ENCODE data around the gene GLB1L2. TPM values are rescaled to one million over a fixed set of nuclear protein-coding genes. Genes with fewer than 3 reads are reported as not detected.

The GLB1L2 gene
- total RNA-seq, 3 donors from 2014 or later (not counting 1 experiment from before 2014, with no cell fraction given), result 0.57 to 3.3 (median 0.61) TPM

DNA sequence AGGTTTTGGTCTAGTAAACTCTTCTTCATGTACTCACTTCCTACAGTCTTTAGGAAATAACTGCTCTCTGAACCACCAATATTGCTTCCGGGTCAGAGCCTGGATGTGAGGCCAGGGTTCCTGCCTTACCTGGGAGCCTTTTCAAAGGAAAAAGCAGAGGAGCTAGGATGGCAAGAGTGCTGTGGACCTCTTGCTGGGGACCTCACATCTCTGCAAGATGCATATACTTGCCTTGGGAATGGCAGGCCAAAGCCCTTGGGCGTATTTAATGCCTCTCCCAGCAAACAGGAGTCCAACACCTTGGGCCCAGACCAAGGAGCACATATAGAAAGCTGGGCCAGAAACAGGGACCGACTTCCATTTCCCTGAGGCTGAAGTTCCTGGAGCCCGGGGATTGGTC is 5.3 kb downstream of the GLB1L2 start:
- Histone ChIP-seq H3K27ac (ENCODE audit: low read length) (no peak overlapping the region), H3K4me1 (ENCODE audit: control insufficient read depth, insufficient read depth, low read length) (peaks cover 8% of the 10 kb centered on the region), H3K27me3 (ENCODE audit: control insufficient read depth, insufficient read depth, low read length) (peaks cover 6% of the 10 kb centered on the region), H3K4me3 (ENCODE audit: low read length) (no peak overlapping the region), H3K9me3 (ENCODE audit: control insufficient read depth, insufficient read depth, low read length) (no peaks in the 10 kb centered on the region), H3K36me3 (ENCODE audit: control insufficient read depth, insufficient read depth, low read length) (no peaks in the 10 kb centered on the region)
- no peaks in the 10 kb centered on the region for H3K36me3 Mint-ChIP-seq
- no peak for TF ChIP-seq CTCF (IDR thresholded peaks at IDR 0.05)
- H3K9me3 Mint-ChIP-seq, result no peaks in the 10 kb centered on the region
- DNase-seq (no peak), ATAC-seq (no peak)
- H3K4me3 Mint-ChIP-seq, result no peak overlapping the region
- WGBS (ENCODE audit: insufficient coverage), result 94% methylated on average over 4 of the region's 4 CpGs
- H3K4me1 Mint-ChIP-seq, result peaks cover 0 to 14% of the 10 kb centered on the region in 2 donors
- H3K27me3 Mint-ChIP-seq (ENCODE audit: low read depth in 2 of 2), result peaks cover 21 to 43% of the 10 kb centered on the region in 2 donors
- intact Hi-C loops (cut with micrococcal nuclease), result no loop called here
- H3K27ac Mint-ChIP-seq, result no peak overlapping the region

GRCh38 chr11:134338068-134338467 is 6.3 kb downstream of the GLB1L2 start:
- Histone ChIP-seq H3K27ac (ENCODE audit: low read length) (no peak overlapping the region), H3K27me3 (ENCODE audit: control insufficient read depth, insufficient read depth, low read length) (no peaks in the 10 kb centered on the region), H3K4me1 (ENCODE audit: control insufficient read depth, insufficient read depth, low read length) (no peaks in the 10 kb centered on the region), H3K36me3 (ENCODE audit: control insufficient read depth, insufficient read depth, low read length) (no peaks in the 10 kb centered on the region), H3K9me3 (ENCODE audit: control insufficient read depth, insufficient read depth, low read length) (no peaks in the 10 kb centered on the region), H3K4me3 (ENCODE audit: low read length) (no peak overlapping the region)
- Mint-ChIP-seq H3K27me3 (ENCODE audit: low read depth in 2 of 2) (peaks cover 18 to 38% of the 10 kb centered on the region in 2 donors), H3K4me1 (peaks cover 0 to 4% of the 10 kb centered on the region in 2 donors), H3K9me3 (no peaks in the 10 kb centered on the region), H3K27ac (no peak overlapping the region), H3K4me3 (no peak overlapping the region), H3K36me3 (no peaks in the 10 kb centered on the region)
- intact Hi-C loops (cut with micrococcal nuclease), result no loop called here
- DNase-seq, result no peak
- no peak for ATAC-seq
- 92% methylated on average over 15 of the region's 15 CpGs for WGBS (ENCODE audit: insufficient coverage)
- TF ChIP-seq CTCF (IDR thresholded peaks at IDR 0.05), result no peak

DNA sequence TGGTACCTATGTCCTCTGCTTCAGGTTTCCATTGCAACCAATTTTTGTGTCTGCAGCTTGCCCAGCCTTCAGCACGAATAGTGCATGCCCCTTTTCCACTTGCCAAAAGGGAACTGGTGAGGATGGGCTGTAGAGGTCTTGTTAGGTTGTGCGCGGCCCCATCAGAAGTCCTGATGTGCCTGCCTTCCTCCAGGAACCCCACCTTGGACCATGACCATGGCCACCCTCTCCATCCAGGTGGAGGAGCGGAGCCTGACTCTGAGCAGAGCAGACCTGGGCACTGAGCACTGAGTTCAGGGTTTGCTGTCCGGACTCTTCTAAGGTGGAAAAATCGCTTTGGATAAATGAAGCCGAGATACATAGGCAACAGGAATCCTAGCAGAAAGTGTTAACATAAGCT is 6.9 kb downstream of the GLB1L2 start:
- intact Hi-C loops (cut with micrococcal nuclease), result no loop called here
- no peaks in the 10 kb centered on the region for H3K4me1 ChIP-seq (ENCODE audit: control insufficient read depth, insufficient read depth, low read length)
- Mint-ChIP-seq H3K4me3 (no peak overlapping the region), H3K4me1 (no peaks in the 10 kb centered on the region), H3K9me3 (no peaks in the 10 kb centered on the region), H3K27ac (no peak overlapping the region), H3K27me3 (ENCODE audit: low read depth in 2 of 2) (peaks cover 14 to 32% of the 10 kb centered on the region in 2 donors), H3K36me3 (no peaks in the 10 kb centered on the region)
- no peaks in the 10 kb centered on the region for H3K36me3 ChIP-seq (ENCODE audit: control insufficient read depth, insufficient read depth, low read length)
- no peak overlapping the region for H3K27ac ChIP-seq (ENCODE audit: low read length)
- no peaks in the 10 kb centered on the region for H3K9me3 ChIP-seq (ENCODE audit: control insufficient read depth, insufficient read depth, low read length)
- TF ChIP-seq CTCF (IDR thresholded peaks at IDR 0.05), result no peak
- WGBS (ENCODE audit: insufficient coverage), result 91% methylated on average over 7 of the region's 7 CpGs
- no peaks in the 10 kb centered on the region for H3K27me3 ChIP-seq (ENCODE audit: control insufficient read depth, insufficient read depth, low read length)
- DNase-seq (no peak), ATAC-seq (no peak)
- no peak overlapping the region for H3K4me3 ChIP-seq (ENCODE audit: low read length)

DNA sequence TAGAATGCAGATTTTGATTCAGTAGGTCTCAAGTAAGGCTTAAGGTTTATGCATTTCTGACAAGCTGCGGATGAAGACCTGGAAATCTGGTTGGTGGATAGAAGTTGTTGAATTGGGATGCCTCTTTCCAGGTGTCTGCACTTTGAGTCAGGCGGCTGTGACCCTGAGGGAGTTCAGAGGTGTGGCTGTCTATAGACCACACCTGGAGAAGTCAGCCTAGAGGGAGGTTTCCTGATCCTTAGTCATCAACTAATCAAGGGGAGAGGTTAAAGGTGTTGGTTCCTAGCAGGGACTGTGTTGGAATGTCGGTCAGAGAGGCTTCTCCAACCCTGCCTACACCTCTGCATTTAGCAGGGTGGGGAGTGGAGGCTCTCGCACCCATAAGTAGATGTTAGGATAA is 8.0 kb downstream of the GLB1L2 start:
- DNase-seq (no peak), ATAC-seq (no peak)

More for the DNA sequence above, 8.0 kb downstream of the GLB1L2 start:
- intact Hi-C loops (cut with micrococcal nuclease), result no loop called here
- Mint-ChIP-seq H3K4me1 (no peaks in the 10 kb centered on the region), H3K27ac (no peak overlapping the region), H3K9me3 (no peaks in the 10 kb centered on the region), H3K27me3 (ENCODE audit: low read depth in 2 of 2) (peaks cover 9 to 24% of the 10 kb centered on the region in 2 donors), H3K4me3 (no peak overlapping the region), H3K36me3 (no peaks in the 10 kb centered on the region)
- no peak for TF ChIP-seq CTCF (IDR thresholded peaks at IDR 0.05)
- 93% methylated on average over 4 of the region's 4 CpGs for WGBS (ENCODE audit: insufficient coverage)
- H3K4me1 ChIP-seq (ENCODE audit: control insufficient read depth, insufficient read depth, low read length), result no peaks in the 10 kb centered on the region
- H3K27me3 ChIP-seq (ENCODE audit: control insufficient read depth, insufficient read depth, low read length), result no peaks in the 10 kb centered on the region
- no peak overlapping the region for H3K27ac ChIP-seq (ENCODE audit: low read length)
- H3K9me3 ChIP-seq (ENCODE audit: control insufficient read depth, insufficient read depth, low read length), result no peaks in the 10 kb centered on the region
- H3K36me3 ChIP-seq (ENCODE audit: control insufficient read depth, insufficient read depth, low read length), result no peaks in the 10 kb centered on the region
- H3K4me3 ChIP-seq (ENCODE audit: low read length), result no peak overlapping the region

All from natural killer cell (primary cell).